GM08714 (cell line): Measurements from ENCODE around the gene MSN.

Source experiments
- H3K4me3 ChIP-seq: fragments of 200-500 bp; sonication (Bioruptor generic); 2 replicates; pipeline ENCODE4 v1.5.1; 2014; ENCODE audit warnings: mild to moderate bottlenecking, low read length, inconsistent platforms
- ZNF274 ChIP-seq: IDR thresholded peaks from 2 replicates; pipeline ENCODE4 v1.6.1; 2012; ENCODE audit warnings: mild to moderate bottlenecking, low read depth, low read length

The MSN gene

DNA sequence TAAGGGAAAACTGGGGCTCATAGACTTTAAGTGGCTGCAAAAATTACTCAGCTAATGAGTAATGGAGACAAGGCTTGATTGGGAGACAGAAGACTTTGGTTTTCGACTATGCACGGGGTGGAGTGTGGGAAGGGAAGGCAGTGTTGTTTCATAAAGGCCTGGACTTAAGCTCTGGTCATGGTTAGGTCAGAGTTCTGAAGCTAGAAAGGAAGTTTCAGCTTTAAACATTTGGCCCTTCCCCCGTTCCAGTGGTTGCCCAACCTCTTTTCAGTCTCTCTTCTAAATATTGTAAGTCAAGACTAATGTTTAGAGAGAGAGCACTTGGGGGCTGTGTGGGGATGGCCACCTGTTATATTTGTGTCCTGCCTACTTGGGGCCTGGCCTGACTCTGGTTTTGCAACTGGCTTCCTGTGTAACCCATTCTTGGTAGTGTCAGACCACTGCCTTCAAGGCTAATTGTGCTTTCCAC is 21.0 kb downstream of the MSN start:
- TF ChIP-seq ZNF274 = no peak
- peak overlapping the region; percentile 33; the same call in 1 of the 2 replicates for H3K4me3 ChIP-seq

DNA sequence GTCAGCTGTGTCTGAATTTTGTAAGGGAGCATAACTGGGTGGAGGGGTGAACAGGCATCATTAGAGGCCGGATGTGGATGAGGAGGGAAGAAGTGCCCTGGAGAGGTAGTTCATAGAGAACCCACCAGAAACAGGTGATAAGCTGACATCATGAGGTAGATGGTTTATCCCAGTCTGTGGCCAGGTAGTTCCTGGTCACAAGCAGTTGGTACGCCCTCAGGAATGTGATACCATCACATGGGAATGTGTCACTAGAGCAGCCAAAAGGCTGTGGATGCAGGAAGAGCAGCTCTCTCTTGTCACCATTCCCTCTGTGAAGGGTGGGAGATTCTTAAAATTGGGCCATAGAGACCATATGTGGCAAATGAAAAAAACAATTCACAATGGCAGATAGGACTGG is 21.9 kb downstream of the MSN start:
- H3K4me3 ChIP-seq = peak overlapping the region; percentile 35; the same call in 1 of the 2 replicates
- TF ChIP-seq ZNF274 = no peak

DNA sequence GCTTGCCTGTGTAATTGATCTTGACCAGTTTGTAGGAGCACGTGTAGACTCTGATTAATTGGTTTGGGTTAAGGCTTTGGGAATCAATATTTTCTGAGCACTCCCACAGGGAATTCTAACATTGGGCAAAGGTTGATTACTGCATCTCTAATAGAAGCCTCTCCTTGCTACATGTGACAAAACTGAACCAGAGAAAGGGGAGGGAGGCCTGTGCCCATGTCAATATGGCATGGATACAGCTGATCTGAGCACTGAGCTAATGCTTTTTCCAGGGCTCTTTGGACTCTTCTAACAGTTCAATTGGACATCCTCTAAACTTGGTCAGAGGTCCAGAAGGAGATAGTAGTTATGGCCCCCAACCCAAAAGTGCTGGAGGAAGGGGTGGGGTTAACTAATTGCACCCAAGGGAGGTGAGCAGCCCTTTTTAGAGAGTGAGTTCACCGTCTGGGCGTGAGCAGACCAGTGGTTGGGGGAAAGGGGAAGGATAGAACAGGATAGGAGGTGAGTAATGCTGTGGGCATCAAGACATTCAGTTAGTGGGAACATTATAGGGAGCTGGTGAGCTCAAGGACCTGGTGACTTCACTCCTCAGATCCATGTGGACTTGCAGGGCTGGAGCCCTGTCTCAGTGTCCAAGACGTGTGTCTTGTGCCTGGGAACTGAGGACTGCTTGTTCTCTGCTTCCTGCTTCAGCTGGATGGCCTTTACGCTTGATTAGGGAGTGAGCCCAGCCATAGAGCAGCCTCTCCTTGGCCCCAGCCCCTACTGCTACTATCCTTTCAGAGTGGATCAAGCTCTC is 22.8 kb downstream of the MSN start:
- H3K4me3 ChIP-seq = no peak overlapping the region; the same call in 1 of the 2 replicates
- no peak for TF ChIP-seq ZNF274

DNA sequence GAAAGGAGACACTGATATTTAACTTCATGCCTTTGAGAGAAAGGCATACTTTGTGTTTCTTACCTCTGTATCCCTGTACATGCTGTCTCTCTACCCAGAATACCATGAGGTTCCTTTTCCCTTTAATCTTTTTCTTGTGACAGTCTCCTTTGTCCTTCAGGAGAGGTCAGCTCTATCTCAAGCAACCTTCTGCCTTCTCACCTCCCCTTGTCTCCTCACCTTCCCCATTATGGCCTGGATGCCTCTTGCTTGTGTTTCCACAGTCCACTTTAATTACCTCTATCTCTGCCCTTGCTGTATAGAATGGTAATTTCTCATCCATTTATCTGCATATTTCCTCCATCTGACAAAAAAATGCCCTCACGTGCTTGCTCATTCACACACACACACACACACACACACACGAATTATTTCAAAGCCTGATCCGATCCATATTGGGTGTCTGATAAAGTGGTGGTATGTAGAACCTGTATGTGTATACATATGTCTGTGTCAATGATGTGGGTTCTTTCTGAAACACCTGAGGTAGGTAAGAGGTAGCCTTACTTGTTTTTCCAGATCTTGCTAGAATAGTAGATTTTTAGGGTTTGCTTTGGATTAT is 28.5 kb downstream of the MSN start:
- H3K4me3 ChIP-seq = peak overlapping the region; percentile 52; the same call in 1 of the 2 replicates
- no peak for TF ChIP-seq ZNF274

DNA sequence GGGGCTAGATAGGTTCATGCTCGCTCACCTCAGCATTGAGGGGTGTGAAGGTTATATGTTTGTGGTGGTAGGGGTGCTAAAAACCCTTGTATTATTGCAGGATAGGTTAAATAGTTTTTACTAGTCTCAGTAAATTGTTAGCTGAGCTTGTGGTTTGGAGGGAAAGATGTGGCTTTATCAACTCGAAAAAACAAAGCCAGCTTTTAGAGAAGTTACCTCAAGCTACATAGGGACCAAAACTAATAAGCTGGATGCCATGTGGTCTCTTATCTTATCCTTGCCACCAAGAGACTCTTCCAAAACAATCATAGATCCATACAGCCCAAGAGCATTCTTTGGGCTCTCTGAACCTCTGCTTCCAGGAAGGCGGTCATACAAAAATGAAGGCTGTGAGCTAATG is 29.2 kb downstream of the MSN start:
- TF ChIP-seq ZNF274 = no peak
- H3K4me3 ChIP-seq = peak overlapping the region; percentile 61; the same call in 1 of the 2 replicates

DNA sequence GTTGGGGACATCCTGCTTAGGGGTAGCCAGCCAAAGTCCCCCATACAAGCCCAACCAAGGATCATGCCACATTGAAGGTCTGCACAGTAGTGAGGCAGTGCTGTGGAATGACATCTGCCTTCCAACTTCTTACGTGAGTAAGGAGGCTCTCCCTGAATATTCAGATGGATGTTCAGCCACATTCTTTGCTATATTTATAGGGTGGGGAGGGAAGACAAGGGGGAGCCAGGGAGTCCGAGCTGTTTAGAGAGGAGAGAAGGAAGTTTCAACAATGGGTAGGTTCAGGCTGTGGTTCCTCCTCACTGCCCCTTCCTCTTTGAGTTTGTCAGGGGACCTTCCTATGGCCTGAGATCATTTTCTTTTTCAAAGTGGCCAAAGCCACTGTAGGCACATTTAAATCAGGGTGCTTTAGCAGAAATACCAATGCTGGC is 29.8 kb downstream of the MSN start:
- no peak for TF ChIP-seq ZNF274
- peak overlapping the region; percentile 61; the same call in 1 of the 2 replicates for H3K4me3 ChIP-seq

DNA sequence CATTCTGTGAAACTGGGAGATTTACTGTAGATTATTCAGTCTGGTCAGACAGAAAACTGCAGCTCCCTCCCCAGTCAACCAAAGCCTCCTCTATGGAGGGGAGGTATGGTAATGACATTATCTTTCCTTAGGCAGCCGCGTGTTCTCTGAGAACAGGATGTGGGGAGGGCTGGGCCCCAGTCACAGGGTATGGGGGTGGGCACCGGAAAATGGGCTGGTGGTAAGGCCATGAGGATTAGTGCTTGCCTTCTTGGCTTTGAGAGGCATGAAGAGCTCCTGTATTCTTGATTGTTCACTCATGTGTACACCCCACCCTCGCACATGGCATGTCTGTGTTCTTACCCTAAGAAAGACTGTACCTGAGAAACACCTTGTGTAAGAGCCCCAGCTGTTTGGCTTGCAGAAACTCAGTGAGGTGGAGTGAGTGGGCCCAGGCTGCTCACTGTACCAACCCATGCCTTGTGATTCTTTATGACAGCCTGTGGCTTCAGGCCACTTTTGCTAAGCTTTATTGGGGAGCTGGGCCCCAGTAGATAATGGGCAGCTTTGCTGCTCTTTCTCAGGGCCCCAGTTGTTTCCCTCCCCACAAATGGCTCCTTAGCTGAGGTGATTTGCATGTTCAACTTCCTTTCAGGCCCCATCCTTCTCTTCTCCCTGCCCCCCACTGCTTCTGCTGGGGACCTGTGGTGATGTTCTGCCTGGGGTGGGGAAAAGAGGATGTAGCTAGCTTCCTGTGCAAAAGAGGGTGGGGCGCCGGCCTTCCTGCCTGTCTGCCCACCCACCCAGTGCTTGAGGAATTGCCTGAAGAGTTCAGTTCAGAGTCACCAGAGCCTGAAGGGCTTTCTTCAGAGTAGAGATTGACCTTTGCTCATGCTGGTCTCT is 30.7 kb downstream of the MSN start:
- peak overlapping the region; percentile 52; the same call in 1 of the 2 replicates for H3K4me3 ChIP-seq

DNA sequence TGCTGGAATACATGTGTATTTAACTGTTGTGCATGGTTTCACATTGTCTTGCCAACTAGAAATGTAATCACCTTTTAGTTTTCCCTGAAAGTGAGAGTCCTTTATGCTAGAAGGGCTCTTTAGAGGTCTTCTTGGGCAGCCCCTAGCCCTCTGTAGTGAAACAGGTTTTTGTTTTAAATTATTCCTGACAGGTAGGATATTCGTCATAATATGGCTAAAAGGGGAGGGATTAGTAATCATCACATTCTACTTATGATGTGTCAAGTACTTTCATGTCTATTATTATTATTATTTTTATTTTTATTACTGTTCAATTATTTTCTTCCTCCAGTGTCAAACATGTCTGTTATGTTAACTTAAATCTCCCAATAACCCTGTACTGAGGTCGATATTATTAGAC is 35.5 kb downstream of the MSN start:
- TF ChIP-seq ZNF274 = no peak
- H3K4me3 ChIP-seq = no peak overlapping the region

More for the DNA sequence above, 30.7 kb downstream of the MSN start:
- no peak for TF ChIP-seq ZNF274

DNA sequence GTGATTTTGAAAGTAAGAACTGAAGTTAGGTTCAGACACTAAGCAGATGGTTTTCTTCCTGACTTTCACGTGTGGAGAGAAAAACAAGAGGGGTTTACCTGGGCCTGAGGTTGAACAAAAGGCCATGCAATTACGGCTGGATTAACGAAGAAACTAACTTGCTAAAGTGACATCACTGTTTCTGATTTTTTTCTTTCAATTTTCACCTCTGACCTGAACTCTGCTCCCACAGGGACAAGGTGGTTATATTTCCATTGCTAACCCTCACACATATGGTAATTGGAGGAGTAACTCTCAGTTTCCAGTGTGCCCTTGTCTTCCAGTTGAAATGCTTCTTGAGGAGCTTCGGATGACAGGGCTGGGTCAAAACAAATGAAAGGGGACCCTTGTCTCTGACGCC is 38.0 kb downstream of the MSN start:
- H3K4me3 ChIP-seq = no peak overlapping the region
- TF ChIP-seq ZNF274 = no peak

DNA sequence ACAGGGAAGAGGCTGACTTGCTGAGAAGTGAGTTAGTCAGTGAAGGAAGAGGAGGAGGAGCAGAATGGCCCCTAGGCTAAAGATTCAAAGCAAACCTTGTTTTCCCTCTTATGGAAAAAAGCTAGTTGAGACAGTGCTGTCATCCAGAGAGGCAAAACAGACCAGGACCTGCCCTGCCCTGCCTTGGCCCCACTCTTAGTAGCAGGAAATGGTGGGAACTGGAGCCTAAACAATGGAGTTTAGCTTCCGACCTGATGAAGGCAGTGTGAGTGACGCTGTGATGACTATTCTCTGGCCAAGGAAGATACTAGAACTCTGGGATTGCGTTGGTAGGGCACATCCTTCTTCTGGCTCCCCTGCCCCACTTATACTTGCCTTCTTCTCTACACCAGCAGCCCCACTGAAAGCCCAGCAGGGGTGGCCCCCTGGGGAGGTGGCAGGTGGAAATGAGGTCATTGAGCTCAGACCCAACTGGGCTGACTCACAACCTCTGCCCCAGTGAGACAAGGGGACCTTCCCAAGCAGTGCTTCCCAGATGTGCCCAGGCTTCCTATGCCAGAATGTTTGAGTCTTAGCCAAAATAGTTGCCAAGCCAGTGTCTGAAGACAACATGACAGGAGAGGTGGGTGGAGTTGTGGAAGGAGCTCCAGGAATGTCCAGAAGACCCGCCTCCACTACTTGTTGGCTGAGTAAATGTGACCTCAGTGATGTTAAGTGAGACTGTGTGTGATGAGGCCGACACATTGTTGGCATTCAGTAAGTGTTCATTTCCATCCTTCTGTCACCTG is 38.8 kb downstream of the MSN start:
- no peak for TF ChIP-seq ZNF274
- no peak overlapping the region for H3K4me3 ChIP-seq

DNA sequence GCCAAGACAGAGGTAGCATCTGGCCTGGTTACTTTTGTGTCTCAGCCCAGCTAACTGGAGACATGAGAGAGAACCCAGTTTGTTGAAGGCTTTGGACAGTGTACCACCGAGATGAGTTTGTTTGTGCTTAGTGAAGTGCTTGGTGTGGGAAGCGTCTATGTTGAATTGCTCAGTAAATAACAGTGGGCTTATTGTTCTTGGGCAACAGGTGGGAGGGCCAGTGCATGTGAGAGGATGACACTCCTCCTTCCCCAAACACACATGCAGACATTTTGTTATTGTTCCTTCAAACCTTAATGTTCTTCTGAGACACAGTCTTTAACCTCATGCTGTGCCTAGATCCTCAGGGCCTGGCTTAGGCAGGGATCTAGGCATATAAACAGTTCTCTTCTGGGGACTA is 39.7 kb downstream of the MSN start:
- TF ChIP-seq ZNF274 = no peak
- H3K4me3 ChIP-seq = no peak overlapping the region

DNA sequence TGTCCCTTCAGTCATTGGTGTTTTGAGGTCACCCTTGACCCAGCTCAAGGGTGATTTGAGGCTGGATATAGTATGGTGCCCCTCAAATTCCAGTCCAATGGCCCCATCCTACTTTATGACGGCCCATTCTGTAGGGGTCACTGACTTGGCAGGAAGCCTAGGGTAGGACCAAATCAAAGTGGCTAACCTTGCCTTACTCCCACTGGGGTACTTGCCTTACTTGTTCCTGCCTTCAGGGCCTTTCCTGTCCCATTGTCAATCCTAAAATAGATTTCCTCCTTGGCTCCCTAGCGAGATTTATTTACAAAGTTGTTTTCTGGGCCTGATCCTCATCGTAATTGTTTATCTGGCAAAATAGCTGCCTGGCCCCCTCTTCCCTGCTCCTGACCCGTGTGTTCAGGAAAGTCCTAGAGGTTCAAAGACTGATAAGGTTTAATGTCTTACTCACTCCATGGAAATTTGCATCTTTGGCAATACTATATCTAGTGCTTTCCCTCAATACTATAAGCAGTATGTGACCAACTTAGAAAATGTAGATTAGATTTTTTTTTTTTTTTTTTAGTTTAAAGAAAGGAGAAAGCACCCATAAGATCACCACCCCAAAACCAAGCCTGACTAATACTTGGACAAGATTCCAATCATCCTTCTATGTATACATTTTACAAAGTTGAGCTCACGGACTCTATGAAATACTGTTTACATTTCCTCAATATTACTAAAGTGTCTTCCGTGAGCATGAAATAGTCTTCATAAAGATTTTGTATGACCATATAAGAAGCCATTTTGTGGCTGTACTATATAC is 44.8 kb downstream of the MSN start:
- H3K4me3 ChIP-seq = no peak overlapping the region
- TF ChIP-seq ZNF274 = no peak

DNA sequence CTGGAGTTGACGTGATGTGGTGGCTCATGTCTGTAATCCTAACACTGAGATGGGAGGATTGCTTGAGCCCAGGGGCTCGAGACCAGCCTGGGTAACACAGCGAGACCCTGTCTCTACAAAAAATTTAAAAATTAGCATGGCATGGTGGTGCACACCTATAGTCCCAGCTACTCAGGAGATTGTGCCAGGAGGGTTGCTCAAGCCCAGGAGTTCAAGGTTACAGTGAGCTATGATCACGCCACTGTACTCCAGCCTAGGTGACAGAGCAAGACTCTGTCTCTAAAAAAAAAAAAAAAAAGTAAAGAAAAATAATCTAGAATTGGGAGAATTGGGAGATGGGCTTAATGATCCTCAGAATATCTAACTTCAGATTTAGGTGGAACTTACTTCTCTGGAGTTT is 51.1 kb downstream of the MSN start:
- H3K4me3 ChIP-seq = no peak overlapping the region
- TF ChIP-seq ZNF274 = no peak
